Measurements from ENCODE around the gene APC.
"Not testable (repeated sequence)": the region's sequence is repeated elsewhere in the genome, so short reads cannot be mapped to it uniquely, and the experiment has no call there.

APC gene

DNA sequence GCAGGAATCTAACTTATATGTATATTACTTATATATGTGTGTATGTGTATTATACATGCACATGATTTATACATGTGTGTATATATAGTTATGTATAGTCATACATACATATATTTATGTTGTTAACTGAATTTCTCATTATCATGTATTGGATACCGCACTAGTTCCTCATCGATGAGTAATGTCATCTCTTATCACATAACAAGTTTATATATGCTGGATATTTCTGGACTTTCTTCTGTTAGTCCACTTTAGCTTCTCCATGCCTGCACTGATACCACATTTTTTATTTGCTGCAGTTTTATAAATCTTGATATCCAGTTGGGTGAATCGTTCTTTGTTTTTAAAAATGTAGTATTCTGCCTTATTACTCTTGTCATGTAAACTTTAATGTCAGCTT is 50.2 kb downstream of the APC start:
- DNase-seq = no peak

DNA sequence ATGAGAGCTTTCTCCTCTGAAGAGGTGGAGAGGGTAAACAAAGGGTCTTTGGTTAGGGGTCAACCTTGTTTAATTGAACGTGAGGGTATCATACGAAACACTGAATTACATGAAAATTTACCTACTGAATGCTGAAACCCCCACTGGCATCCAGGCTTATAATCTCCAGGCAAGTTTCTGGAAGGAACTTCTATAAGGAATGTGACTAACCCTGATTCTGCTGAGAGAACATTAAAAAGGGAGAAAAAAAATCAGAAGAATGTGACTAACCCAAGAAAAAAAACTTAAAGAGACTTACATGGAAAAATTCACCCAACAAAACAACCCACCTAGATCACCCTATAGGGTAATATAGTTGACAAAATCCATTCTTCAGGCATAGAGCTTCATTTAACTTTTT is 55.5 kb downstream of the APC start:
- DNase-seq = no peak

DNA sequence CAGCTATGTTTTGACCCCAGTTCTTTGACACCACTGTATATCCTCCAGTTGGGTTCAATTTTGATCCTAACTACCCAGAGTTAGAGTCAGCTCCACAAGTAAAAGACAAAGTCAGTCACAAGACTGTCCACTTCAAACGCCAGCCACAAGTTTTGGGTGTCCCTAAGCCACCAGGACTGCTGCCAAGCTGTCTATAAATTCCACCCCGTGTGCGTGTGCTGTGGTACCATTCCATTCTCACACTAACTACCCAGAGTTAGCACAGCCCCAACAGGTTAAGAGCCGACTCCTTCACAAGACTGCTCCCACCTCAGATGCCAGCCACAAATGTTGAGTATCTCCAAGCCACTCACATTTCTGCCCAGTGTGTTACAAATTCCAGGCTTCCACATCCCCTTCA is 56.7 kb downstream of the APC start:
- DNase-seq = no peak

DNA sequence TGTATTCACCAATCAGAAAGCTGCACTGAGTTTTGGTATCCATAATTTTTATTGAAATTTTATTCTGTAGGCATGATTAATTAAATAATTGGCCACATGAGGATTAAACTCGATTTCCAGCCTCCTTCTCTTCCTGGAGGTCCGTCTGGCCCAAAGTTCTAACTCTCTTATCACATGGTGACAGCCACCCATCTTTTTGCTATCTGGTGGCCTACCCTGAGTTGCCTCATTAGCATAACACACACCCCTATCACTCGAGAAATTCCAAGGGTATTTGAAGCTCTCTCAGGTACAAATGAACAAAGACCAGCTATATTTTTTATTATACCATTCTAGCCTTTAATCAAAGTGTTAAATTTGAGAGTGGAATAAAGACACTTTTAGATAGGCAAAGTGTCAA is 57.7 kb downstream of the APC start:
- DNase-seq = peak; percentile 64

DNA sequence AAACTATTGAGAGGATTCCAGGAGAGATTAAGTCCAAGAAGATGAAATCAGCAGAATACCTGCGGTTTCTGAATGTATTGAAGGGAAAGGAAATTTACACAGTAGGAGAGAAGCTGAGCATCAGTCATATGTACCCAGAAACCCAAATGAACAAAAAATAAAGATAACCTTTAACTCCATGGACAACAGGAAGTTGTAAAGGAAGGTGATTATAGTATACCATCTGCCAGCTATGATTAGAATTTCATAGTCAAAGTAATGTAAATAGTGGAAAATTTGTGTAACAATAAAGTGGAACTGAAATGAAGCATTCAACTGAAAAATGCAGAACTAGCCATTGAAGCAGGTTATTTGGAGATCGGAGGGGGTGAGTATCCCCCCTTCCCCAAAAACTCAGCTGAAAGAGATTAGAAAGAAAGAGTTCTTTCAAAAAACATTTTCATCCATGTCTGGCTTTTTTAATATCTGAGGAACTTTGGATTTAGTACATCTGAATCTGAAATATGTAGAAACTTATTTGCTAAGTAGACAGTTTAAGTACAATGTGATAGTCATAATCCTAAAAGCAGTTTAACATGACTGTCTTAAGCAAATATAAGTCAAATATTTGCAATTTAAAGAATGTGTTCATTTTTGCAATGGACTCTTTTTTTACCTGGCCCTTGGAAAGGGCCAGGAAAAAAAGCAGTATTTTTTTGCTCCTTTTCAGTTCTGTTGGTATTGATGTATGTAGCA is 58.4 kb downstream of the APC start:
- peak; percentile 27 for DNase-seq

DNA sequence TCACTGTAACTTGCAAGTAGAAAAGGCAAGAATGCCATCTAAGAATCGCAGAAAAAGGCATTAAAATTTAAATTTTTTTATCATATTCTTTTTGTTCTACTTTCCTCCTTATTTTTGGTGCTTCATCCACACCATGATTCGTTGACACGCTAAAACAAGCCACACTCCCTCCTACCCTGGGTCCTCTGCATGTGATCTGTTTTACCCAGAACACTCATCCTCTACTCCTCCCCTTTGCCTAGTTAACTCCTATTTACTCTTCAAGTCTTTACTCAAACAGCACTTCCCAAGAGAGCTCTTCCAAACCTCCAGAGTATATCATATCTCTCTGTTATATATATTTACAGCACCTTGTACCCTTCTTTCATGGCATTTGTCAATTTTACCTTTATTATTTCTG is 62.0 kb downstream of the APC start:
- no peak for DNase-seq

DNA sequence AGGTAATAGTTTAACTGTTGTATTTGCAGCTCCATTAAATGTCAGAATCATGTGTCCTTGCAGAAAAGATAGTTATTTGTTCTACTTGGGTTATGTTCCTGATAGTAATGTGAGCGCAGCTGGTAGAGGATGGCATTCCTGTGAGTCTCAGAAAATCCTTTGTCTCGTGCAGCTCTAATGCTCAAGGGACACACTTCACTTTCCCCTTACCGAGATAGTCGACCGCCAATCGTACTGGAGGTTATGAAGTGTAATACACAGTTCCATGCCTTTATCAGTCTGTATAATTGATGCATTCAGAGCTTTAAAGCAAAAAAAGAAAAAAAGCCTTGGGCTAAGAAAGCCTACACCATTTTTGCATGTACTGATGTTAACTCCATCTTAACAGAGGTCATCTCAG is 63.2 kb downstream of the APC start:
- no peak for DNase-seq

DNA sequence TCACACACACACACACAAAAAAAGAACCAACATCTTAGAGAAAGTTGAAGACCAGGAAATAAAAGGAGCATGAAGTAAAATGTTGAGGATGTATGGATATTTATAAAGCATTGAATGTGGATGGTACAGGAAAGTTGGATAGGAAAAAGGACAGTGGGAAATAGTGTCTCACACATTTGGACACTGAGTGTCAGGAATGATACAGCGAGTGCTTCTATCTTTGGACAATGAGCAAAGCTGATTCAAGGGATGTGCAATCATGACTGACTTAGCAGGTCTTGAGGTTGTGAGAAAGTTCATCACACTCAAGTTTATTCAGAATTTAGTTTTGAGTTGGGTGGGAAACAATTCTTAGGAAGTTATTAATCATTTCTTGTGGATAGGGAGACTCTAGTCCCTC is 73.3 kb downstream of the APC start:
- DNase-seq = no peak

DNA sequence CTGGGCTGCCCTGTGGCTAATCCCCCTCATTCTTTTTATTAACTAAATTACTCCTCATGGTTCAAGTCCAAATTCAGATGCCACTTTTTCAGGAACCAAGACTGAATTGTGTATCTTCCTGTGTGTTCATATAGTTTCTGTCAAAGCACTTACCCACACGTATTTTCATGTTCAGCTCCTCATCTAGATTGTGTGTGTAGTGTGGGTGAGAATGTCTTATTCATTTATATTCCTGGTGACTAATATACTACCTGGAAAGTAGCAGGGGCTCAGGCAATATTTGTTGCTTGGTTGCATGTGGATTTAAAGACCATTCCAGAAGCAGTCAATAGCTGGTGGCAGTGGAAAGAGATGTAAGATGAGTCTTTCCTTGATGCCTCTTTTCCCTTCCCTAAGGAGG is 74.9 kb downstream of the APC start:
- no peak for DNase-seq

DNA sequence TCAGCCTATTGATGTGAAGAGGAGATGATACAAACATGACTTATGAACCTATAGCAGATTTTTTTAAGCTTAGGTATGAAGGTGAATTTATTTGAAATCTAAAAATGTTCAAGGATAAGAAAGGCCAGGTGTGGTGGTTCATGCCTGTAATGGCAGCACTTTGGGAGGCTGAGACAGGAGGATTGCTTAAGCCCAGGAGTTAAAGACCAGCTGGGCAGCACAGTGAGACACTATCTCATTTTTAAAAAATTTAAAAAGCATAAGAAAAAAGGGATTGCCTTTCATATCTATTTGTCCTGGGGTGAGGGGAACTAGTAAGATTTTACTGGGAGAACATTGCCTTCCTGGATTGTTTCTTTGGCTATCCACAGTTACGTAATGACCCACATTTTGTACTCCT is 82.6 kb downstream of the APC start:
- DNase-seq = no peak

DNA sequence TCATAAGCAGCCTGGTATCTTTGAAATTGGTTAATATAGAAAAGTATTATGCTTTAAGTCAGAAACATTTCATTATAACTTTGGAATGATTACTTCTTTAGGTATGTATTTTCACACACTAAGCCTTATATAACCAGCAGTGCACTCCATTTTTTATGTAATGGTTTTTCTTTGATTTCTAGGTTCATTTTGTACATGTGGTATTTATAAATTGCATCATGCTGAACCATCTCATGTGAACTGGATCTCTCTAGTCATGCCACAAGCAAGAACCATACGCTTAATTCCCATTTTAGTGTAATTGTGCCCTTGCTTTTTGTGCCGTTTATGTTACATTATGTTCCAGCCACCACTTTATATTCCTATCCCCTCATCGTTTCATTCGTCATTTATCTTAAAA is 84.8 kb downstream of the APC start:
- DNase-seq = no peak

DNA sequence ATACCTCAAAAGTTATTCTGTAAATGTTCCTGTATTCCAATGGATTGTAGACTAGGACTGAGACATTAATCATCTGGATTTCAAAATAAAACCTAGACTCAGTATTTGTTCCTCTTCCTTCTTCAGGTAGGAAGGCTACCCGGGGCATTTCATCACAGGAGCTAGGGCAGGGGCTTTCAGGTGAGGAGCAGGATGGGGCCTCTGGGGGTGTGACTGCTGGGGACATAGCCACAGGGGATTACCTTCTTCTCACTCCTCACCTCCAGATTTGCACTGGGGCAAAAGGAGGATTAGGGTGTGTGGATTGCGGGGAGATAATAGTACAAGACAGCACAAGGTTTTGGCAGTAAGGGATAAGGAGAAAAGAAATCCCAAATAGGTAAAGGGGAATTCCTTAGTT is 85.5 kb downstream of the APC start:
- DNase-seq = no peak

DNA sequence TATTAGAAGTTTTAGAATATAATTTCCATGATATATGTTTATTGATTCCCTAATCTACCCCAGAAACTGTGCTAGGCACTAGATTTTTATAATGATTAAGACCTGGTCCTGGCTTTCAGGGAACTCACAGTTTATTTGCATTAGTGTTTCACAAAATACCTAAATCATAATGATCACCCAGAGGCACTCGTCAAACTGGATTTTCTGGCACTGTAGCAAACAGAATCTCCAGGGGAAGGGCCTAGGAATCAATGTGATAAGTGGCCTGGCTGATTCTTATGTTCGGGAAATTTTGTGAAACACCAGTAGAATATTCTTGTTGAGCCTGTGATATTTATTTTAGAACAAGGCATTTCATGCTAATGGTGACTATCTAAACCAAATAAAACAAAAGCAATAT is 86.0 kb downstream of the APC start:
- no peak for DNase-seq

DNA sequence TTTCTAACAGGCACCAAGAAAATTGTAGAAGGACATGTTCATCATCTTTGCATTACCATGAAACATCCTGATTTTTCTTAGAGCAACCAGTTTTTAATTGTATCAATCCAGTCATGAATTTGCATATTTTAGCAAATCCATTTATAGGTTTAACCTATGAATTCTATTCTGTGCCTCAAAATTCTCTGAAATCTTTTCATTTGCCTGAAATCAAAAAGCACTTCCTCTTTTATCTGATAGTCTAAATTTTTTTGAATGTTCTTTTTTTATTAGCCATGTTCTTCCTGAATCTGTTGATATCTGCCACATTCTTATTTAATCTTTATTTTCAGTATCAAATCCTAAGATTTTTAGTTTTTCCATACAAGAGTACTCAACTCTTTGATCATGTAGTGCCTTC is 86.5 kb downstream of the APC start:
- no peak for DNase-seq

DNA sequence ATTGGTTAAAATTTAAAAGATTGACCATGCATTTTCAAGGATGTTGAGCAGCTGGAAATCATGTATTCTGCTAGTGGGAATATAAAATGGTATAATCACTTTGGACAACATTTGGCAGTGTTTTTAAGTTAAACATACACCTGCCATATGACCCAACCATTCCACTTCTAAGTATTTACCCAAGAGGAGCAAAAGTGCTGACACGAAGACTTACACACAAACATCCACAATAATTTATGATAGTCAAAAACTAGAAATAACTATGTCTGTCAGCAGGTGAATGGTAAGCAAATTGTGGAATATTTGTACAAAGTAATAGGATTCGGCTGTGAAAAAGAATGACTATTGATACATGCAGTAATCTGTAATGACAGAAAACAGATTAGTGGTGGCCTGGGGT is 92.7 kb downstream of the APC start:
- no peak for DNase-seq

DNA sequence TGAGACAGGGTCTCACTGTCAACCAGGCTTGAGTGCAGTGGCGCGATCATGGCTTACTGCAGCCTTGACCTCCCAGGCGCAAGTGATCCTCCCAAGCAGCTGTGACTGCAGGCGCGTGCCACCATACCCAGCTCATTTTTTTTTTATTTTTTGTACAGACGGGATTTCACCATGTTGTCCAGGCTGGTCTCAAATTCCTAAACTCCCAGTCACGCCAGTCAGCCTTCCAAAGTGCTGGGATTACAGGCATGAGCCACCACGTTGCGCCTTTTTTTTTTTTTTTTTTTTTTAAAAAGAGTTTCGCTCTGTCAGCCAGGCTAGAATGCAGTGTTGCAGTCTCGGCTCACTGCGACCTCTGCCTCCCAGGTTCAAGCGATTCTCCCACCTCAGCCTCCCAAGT is 96.3 kb downstream of the APC start:
- no peak for DNase-seq

DNA sequence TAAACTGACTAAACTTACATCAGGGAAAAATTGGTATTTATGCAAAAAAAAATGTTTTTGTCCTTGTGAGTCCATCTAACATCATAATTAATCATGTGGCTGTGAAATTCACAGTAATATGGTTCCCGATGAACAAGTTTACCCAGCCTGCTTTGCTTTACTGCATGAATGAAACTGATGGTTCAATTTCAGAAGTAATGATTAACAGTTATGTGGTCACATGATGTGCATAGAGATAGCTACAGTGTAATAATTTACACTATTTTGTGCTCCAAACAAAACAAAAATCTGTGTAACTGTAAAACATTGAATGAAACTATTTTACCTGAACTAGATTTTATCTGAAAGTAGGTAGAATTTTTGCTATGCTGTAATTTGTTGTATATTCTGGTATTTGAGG is 106.8 kb downstream of the APC start:
- DNase-seq = no peak

DNA sequence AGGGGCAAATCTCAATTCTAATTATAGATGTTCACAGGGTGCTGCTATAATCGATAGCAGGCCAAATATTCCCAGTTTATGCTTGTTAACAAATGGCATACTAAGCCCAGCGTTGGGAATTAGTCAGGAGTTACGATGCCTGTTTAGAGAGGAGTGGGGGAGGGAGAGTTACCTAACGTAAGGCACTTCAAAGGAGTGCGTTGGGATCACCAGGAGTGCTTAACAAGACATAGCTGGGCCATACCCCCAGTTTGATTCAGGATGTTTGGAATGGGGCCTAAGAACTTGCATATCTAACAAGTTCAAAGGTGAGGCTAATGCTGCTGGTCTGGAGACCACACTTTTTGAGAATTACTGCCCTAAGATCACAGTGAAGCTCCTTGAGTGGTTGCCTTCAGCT is 108.9 kb downstream of the APC start:
- DNase-seq = no peak

DNA sequence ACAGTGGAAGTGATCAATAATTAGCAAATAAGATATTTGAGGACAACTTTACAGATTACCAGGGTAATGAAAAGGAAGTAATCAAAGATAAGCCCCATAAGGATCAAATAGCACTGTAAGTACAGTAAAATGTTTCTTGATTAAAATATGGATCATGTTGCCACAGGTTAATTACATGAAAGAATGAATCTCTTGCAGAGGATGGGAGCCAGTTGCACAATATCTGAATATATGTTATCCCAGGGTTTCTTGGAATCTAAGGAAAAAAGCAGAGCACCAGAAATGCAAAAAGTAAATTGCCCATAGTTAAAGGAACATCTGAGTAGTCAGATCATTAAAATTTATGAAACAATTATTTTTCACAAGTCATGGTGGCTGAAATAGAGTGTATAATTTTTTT is 109.6 kb downstream of the APC start:
- DNase-seq = no peak

DNA sequence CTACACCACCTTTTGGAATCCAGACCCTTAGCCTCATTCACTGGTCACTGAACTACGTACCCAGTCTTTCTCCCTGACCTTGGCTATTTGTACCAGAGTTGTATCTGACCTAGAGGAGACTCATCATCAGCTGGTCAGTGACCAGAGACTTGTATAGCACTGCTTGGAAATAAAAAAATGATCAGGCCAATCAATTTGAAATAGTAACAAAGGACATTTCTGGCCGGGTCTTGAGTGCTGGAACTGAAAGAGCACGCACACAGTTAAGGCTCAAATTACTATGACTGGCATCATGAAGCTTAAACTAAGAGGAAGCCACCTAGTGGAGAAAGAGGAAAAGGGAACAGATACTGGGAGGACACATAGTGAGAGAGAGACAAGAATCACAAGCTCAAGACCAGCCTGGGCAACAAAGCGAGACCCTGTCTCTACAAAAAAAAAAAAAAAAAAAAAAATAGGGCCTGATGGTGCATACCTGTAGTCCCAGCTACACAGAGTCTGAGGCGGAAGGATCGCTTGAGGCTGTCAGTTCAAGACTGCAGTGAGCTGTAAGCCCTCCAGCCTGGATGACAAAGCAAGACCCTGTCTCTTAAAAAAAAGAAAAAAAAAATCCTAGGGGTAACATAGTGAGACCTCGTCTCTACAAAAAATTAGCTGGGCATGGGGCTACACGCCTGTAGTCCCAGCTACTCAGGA is 110.6 kb downstream of the APC start:
- peak; percentile 91 for DNase-seq

DNA sequence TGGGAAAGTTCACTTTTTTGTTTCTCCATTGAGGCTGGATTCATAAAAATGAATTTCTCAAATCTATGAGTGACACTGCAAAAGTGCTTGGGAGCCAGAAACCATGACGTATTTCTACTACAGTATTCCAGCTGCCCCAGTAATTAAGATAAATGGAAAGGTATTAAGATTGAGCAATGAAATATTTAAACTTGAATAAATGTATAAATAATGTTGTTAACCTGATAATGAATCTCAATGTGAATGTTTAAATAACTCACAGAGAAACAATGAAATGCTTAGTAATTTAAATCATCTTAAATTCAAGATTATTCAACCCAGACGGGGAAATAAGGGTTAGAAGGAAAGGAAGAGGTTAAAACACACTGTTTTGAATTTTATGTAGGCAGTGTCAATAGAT is 112.2 kb downstream of the APC start:
- DNase-seq = no peak

DNA sequence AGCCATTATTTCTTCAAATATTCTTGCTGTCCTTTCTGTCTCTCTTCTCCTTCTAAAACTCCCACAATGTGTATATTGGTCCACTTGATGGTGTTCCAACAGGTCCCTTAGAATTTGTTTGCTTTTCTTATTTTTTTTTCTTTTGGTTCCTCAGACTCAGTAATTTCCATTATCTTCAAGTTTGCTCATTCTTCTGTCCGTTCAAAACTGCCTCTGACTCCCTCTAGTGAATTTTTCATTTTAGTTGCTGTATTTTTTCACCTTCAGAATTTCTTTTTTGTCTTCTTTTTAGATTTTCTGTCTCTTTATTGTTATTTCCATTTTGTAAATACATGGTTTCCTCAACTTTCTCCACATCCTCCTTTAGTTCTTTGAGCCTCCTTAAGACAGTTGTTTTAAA is 117.0 kb downstream of the APC start:
- no peak for DNase-seq

DNA sequence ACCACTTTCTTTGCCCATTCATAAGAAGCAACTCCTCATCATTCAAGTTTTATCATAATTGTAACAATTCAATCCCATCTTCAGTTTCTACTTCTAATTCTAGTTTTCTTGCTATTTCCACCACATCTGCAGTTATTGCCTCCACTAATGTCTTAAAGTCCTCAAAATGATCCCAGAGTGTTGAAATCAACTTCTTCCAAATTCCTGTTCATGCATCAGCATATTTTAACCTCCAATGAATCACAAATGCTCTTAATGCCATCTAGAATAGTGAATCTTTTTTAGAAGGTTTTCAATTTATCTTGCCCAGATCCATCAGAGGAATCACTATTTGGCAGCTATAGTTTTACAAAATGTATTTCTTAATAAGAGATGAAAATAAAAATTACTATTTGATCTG is 120.2 kb downstream of the APC start:
- DNase-seq = no peak

DNA sequence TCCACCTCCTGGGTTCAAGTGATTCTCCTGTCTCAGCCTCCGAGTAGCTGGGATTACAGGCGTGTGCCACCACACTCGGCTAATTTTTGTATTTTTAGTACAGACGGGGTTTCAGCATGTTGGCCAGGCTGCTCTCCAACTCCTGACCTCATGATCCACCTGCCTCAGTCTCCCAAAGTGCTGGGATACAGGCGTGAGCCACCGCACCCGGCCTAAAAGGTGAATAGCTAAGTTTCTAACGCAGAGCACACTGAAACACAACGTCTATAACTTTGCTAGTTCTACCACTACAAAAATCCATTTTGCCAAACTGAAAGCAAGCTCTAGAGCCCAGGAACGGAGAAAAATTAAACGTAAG is 122.9 kb downstream of the APC start:
- not testable (repeated sequence) for DNase-seq
